Spleen (tissue), 11 donors: ENCODE measurements around the gene SYT14. TPM values are rescaled to one million over a fixed set of nuclear protein-coding genes. Genes with fewer than 3 reads are reported as not detected.

Experiments
- DNase-seq: peaks from one replicate; pipeline ENCODE4 v3.0.0-alpha.2; 2020
- H3K27ac ChIP-seq, 8 donors: fragments of 200-600 bp; sonication (generic) in 7 of 8; 1 replicate in 4 of 8; 2 replicates in 4 of 8; pipeline versions ENCODE4 v1.5.0 to v1.8.0; 2016 to 2021; ENCODE audit warnings: inconsistent platforms in 4 of 8, mild to moderate bottlenecking in 4 of 8, moderate library complexity in 1 of 8
- H3K27me3 ChIP-seq, 7 donors: fragments of 200-600 bp; sonication (generic) in 6 of 7; replicated peaks in 1 of 7; 1 replicate in 4 of 7; 2 replicates in 3 of 7; pipeline versions ENCODE4 v1.5.0 to v1.8.0; 2016 to 2021; ENCODE audit warnings: inconsistent platforms in 3 of 7, mild to moderate bottlenecking in 1 of 7
- H3K36me3 ChIP-seq, 6 donors: fragments of 200-600 bp; sonication (generic) in 5 of 6; 1 replicate in 4 of 6; 2 replicates in 2 of 6; pipeline versions ENCODE4 v1.5.0 to v1.8.0; 2016 to 2021; ENCODE audit warnings: inconsistent platforms in 2 of 6
- H3K4me1 ChIP-seq, 6 donors: fragments of 200-600 bp; sonication (generic) in 5 of 6; 1 replicate in 3 of 6; 2 replicates in 3 of 6; pipeline versions ENCODE4 v1.5.0 to v1.8.0; 2016 to 2021; ENCODE audit warnings: inconsistent platforms in 3 of 6
- H3K4me3 ChIP-seq, 8 donors: fragments of 200-600 bp; sonication (generic) in 7 of 8; 1 replicate in 4 of 8; 2 replicates in 4 of 8; pipeline versions ENCODE4 v1.5.0 to v1.8.0; 2016 to 2021; ENCODE audit warnings: inconsistent platforms in 4 of 8, mild to moderate bottlenecking in 4 of 8, moderate library complexity in 2 of 8
- H3K9me3 ChIP-seq, 8 donors: fragments of 200-600 bp; sonication (generic) in 7 of 8; 1 replicate in 4 of 8; 2 replicates in 4 of 8; pipeline versions ENCODE4 v1.5.0 to v1.8.0; 2016 to 2021; ENCODE audit warnings: inconsistent platforms in 4 of 8
- POLR2A ChIP-seq, 3 donors: fragments of 450-650 bp; IDR thresholded peaks; one replicate each; pipeline ENCODE4 v1.5.1; 2017; ENCODE audit warnings: antibody characterized with exemption in 3 of 3, mild to moderate bottlenecking in 1 of 3
- POLR2AphosphoS5 ChIP-seq, 3 donors: sonication (generic); formaldehyde crosslinking; IDR thresholded peaks; one replicate each; pipeline ENCODE4 v1.5.1; 2017; ENCODE audit warnings: antibody characterized with exemption in 3 of 3
- WGBS, 5 donors: extraction: QIAGEN DNeasy Blood & Tissue Kit in 3 of 5; methylation state at CpG; one replicate each; pipeline versions ENCODE4 v1.1.5 to v1.1.7; 2013 to 2018; 5-methylcytosine and 5-hydroxymethylcytosine counted together
- intact Hi-C: fragments of 100-400 bp; cut with DNase I; formaldehyde crosslinking; loops from one replicate; pipeline ENCODE4 v1.15.0; 2023; ENCODE audit warnings: low total_unique reads
- polyA plus RNA-seq, 3 donors: library from polyadenylated mRNA; stranded (reverse); fragments of 200-250 nt; gene quantifications; one replicate each; pipeline ENCODE4 v1.2.1, GENCODE V29; 2013
- total RNA-seq, 7 donors: library from RNA; depleted of rRNA in 3 of 7; stranded (reverse); fragments of >200 nt in 3 of 7; fragmentation: NEBNext Ultra II Directional in 4 of 7; extraction: Animal tissue kit (Norgen Biotek cat#: 25700) in 4 of 7; gene quantifications; one replicate each; pipeline versions ENCODE4 v1.1.0 to v1.2.1, GENCODE V29; 2016 to 2021
- TF ChIP-seq, protein P1 (sequence below), 11 experiments: fragments of 200-600 bp in 7 of 11; fragments of 450-650 bp in 4 of 11; sonication (generic) in 4 of 11; IDR thresholded peaks in 8 of 11; conservative IDR thresholded peaks in 3 of 11; 1 replicate in 7 of 11; 2 replicates in 4 of 11; pipeline versions ENCODE4 v1.4.0 to v1.8.0; 2016 to 2021; ENCODE audit warnings: antibody characterized with exemption in 11 of 11, inconsistent platforms in 4 of 11, mild to moderate bottlenecking in 1 of 11
- donor health status: healthy with polysubstance abuse.
- donor health status: DM: no; HTN: no; CAD: no; lungs with moderate emphysema.
- donor health status: DM: no; HTN: no; CAD: no.
- donor health status: Bipolar disorder and iron deficiency.
- donor health status: healthy.
- donor health status: DM: no; HTN: no; CAD: no.
- donor health status: DM: yes; HTN: yes; CAD: no.

The SYT14 gene
- total and polyA plus RNA-seq, 10 donors, result under 0.01 TPM; not detected in 9

DNA sequence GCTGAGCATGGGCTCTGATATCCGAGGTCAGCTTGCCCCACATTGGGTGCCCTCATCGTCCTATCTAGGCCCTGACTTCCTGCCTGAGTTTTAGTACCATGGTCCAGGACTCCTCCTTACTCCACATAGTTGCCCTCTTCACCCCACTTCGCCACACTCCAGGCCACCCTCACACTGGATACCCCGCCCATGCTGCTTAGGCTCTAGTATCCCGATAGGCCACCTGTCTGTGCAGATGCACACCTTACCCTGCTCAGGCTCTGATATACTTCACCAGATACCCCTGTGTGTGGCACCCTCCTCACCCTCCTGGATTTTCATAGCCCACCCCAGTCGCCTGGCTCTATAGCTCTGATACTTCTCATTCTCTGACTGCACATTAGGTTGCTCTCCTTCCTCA, 149.0 kb downstream of the SYT14 start:
- TF ChIP-seq POLR2AphosphoS5 (IDR thresholded peaks at IDR 0.05) (no peak), POLR2A (IDR thresholded peaks at IDR 0.05) (no peak)
- TF ChIP-seq, protein P1, sequence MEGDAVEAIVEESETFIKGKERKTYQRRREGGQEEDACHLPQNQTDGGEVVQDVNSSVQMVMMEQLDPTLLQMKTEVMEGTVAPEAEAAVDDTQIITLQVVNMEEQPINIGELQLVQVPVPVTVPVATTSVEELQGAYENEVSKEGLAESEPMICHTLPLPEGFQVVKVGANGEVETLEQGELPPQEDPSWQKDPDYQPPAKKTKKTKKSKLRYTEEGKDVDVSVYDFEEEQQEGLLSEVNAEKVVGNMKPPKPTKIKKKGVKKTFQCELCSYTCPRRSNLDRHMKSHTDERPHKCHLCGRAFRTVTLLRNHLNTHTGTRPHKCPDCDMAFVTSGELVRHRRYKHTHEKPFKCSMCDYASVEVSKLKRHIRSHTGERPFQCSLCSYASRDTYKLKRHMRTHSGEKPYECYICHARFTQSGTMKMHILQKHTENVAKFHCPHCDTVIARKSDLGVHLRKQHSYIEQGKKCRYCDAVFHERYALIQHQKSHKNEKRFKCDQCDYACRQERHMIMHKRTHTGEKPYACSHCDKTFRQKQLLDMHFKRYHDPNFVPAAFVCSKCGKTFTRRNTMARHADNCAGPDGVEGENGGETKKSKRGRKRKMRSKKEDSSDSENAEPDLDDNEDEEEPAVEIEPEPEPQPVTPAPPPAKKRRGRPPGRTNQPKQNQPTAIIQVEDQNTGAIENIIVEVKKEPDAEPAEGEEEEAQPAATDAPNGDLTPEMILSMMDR (IDR thresholded peaks at IDR 0.05 in 8 of 11, conservative IDR thresholded peaks at IDR 0.05 in 3 of 11), result no peak
- H3K36me3 ChIP-seq, result no peaks in the 10 kb centered on the region
- no peak for DNase-seq
- intact Hi-C loops, result no loop called here
- H3K27ac ChIP-seq, result no peak overlapping the region
- no peaks in the 10 kb centered on the region for H3K4me1 ChIP-seq
- no peak overlapping the region for H3K4me3 ChIP-seq
- no peaks in the 10 kb centered on the region for H3K27me3 ChIP-seq
- peaks cover 0 to 15% (median 7%) of the 10 kb centered on the region in 8 donors for H3K9me3 ChIP-seq
- 81 to 90% (median 81%) methylated on average over 6 of the region's 6 CpGs for WGBS, 5 donors

DNA sequence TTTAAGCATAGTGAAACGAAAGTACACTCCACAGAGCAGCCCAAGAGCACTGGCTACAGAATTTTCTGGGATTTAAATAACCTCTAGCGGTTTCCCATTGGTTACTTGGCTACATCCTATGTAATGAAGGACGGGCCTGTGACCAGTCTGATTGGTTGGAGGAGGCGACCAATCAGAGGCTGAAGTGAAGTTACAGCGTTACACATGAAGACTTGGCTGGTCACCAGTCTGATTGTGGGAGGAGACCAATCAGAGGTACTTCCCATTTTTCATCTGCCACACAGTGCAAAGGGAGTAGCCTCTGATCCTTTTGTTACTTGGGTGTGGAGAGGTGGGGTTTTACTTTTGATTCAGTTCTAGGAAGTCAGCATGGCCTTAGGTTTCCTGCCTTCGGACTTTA, 151.8 kb downstream of the SYT14 start:
- Histone ChIP-seq H3K27me3 (no peaks in the 10 kb centered on the region), H3K9me3 (peaks cover 0 to 15% (median 7%) of the 10 kb centered on the region in 8 donors), H3K36me3 (no peaks in the 10 kb centered on the region), H3K4me3 (no peak overlapping the region), H3K27ac (no peak overlapping the region), H3K4me1 (no peaks in the 10 kb centered on the region)
- no peak for DNase-seq
- intact Hi-C loops, result no loop called here
- WGBS, 5 donors, result 74 to 87% (median 76%) methylated on average over 6 of the region's 6 CpGs
- TF ChIP-seq POLR2A (IDR thresholded peaks at IDR 0.05), result no peak

DNA sequence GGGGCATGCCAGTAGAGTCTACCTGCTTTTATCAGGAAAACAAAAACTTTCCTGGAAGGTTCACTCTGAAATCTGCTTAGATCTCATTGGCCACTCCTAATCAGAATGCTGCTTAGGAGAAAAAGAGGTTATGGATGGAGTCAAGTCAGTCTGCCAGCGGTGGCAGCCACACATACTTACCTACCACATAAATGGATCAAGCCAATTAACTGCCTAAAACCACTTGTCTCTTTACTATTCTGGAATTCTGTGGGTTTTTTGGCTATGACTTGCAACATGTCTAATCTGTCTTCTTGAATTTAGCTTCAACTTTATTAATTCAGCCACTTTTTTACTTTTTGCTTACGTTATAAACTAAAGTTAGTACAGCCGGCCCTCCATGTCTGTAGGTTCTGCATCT, 154.3 kb downstream of the SYT14 start:
- DNase-seq, result no peak
- Histone ChIP-seq H3K36me3 (no peaks in the 10 kb centered on the region), H3K4me3 (no peak overlapping the region), H3K27ac (no peak overlapping the region), H3K9me3 (peaks cover 0 to 15% (median 7%) of the 10 kb centered on the region in 8 donors), H3K4me1 (no peaks in the 10 kb centered on the region), H3K27me3 (peaks cover 0 to 5% (median 0%) of the 10 kb centered on the region in 7 donors)
- TF ChIP-seq POLR2A (IDR thresholded peaks at IDR 0.05) (no peak), POLR2AphosphoS5 (IDR thresholded peaks at IDR 0.05) (no peak)
- TF ChIP-seq, protein P1 (IDR thresholded peaks at IDR 0.05 in 8 of 11, conservative IDR thresholded peaks at IDR 0.05 in 3 of 11), result no peak
- intact Hi-C loops, result no loop called here
- 80 to 93% (median 88%) methylated on average over 3 of the region's 3 CpGs for WGBS, 5 donors

DNA sequence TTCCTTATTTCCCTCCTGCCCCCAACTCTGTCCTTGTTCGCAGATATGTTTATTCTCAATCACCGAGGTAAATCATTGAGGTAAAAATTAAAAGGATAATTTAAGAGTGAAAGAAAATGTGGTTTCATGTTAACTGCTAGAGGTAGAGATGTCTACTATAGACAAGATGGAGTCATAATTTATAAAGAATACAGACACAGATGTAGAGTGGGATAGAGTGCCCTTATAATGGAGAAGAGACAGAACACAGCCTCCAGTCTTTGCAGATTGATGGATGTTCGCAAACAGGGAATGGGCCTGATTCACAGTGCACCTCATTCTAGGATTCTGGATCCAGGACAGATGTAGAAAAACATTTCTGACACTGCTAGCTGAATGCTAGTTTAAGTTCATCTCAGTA, 155.4 kb downstream of the SYT14 start:
- H3K36me3 ChIP-seq, result no peaks in the 10 kb centered on the region
- WGBS, 5 donors, result 83 to 96% (median 88%) methylated on average over 3 of the region's 3 CpGs
- intact Hi-C loops, result no loop called here
- DNase-seq, result no peak
- H3K27me3 ChIP-seq, result peaks cover 0 to 6% (median 0%) of the 10 kb centered on the region in 7 donors
- no peaks in the 10 kb centered on the region for H3K4me1 ChIP-seq
- no peak overlapping the region for H3K4me3 ChIP-seq
- TF ChIP-seq, protein P1 (IDR thresholded peaks at IDR 0.05 in 8 of 11, conservative IDR thresholded peaks at IDR 0.05 in 3 of 11), result no peak
- TF ChIP-seq POLR2AphosphoS5 (IDR thresholded peaks at IDR 0.05) (no peak), POLR2A (IDR thresholded peaks at IDR 0.05) (no peak)
- peaks cover 0 to 13% (median 4%) of the 10 kb centered on the region in 8 donors for H3K9me3 ChIP-seq
- H3K27ac ChIP-seq, result no peak overlapping the region

DNA sequence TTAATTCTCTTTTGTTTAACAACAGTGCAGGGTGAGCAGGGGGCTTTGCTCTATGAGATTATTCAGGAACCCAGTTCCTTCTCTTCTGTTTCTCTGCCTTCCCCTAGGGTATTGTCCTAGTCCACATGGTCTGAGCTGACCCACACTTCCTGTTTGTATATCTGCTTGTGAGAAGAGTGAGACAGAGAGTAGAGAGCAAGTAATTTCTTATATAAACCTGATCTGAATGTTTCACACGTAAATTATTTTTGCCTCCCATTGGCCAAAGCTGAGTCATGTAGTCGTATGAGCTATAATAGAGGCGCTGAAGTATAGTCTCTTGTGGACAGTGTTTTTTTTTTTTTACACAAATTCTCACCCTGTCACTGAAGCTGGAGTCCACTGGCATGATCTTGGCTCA, 160.3 kb downstream of the SYT14 start:
- 61 to 93% (median 76%) methylated on average over 3 of the region's 3 CpGs for WGBS, 5 donors
- intact Hi-C loops, result no loop called here
- Histone ChIP-seq H3K4me3 (no peak overlapping the region), H3K9me3 (no peaks in the 10 kb centered on the region), H3K4me1 (no peaks in the 10 kb centered on the region), H3K27me3 (peaks cover 0 to 6% (median 0%) of the 10 kb centered on the region in 7 donors), H3K36me3 (no peaks in the 10 kb centered on the region), H3K27ac (no peak overlapping the region)
- TF ChIP-seq, protein P1 (IDR thresholded peaks at IDR 0.05 in 8 of 11, conservative IDR thresholded peaks at IDR 0.05 in 3 of 11), result no peak
- TF ChIP-seq POLR2AphosphoS5 (IDR thresholded peaks at IDR 0.05) (no peak), POLR2A (IDR thresholded peaks at IDR 0.05) (no peak)
- no peak for DNase-seq
